Measurements from ENCODE around the gene CAMK2G.
"Not testable (repeated sequence)": the region's sequence is repeated elsewhere in the genome, so short reads cannot be mapped to it uniquely, and the experiment has no call there.

Gene CAMK2G

GRCh38 chr10:73901261-73901660 lies 26.9 kb upstream of the CAMK2G start:
- DNase-seq = no peak

DNA sequence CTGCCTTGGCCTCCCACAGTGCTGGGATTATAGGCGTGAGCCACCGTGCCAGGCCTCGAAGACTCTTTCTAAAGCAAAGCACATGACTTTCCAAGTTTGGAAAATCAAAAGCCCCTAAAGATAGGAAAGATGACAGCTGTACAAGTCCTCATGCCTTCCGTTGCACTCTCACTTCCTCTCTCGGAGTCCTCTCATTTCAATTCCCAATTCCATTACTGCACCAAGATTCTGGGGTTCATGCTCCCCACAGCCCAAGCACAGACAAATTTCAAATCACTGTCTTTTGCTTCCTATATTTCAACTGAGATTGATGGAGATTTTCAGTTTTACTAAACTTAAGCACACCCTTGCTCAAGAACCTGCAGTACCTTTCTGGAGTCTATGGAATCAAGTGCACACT lies 25.7 kb upstream of the CAMK2G start:
- DNase-seq = no peak

DNA sequence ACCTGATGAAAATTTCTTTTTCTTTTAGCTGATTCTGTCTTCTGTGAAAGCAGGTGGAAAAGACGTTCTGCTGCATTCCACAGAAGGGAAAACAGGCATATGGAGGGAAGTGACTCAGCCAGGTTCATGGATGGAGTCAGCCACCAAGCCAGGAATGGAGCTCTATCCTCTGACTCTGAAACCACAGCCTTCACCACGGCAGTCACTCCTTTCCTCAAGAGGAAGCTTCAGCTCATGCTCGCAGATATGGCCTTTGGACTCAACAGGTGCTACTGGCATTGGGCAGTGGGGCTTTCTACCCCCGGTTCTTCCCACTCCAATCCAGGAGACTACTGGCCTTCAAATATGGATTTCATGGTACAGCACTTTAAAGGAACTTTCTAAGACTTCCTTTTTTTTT lies 25.1 kb upstream of the CAMK2G start:
- DNase-seq = no peak

DNA sequence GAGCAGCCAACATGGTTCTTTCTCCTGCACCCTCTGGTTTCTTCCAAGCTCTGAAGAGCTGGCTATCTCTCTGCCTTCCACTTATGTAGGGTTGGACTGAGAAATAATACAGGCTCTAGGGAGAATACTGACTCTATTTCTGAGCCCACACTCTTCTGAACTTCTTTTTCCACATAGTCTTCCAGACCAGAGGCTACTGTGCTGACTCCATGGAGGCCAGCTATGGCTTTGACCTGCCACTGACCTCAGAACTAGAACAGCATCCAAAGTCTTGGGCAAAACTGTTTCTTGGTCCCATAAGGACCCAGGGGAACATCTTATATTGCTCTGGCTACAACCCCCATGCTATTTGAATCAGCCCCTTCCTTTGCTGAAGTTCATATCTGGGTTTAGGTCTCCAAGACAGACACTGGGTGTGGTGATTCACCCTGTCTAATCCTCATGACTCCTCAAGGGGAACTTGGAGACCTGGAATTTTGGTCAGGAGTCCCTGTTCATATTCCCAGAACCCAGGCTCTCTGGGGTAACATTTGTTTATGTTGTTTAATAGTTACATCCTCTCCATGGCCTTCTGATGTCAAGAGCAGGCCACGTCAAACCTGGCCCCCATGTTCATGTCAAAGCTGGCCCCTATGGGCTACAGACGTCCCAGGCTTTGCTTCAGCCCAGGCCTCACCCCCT lies 24.5 kb upstream of the CAMK2G start:
- DNase-seq = no peak

- no peak for DNase-seq
These were observed 23.3 kb upstream of the CAMK2G start for GRCh38 chr10:73897693-73898092.

DNA sequence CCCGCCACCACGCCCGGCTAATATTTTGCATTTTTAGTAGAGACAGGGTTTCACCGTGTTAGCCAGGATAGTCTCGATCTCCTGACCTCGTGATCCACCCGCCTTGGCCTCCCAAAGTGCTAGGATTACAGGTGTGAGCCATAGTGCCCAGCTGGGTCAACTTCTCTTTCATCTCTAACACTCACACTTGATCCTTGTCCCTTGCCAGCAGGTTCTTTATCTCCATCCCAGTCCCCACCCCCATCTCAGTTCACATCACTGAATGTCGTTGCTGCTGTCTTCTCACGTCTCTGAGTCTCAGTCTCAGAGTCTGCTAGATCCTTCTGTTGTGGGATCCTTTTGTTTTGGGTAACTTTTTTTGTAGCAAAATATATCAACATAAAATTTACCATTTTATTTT lies 21.0 kb upstream of the CAMK2G start:
- DNase-seq = not testable (repeated sequence)

DNA sequence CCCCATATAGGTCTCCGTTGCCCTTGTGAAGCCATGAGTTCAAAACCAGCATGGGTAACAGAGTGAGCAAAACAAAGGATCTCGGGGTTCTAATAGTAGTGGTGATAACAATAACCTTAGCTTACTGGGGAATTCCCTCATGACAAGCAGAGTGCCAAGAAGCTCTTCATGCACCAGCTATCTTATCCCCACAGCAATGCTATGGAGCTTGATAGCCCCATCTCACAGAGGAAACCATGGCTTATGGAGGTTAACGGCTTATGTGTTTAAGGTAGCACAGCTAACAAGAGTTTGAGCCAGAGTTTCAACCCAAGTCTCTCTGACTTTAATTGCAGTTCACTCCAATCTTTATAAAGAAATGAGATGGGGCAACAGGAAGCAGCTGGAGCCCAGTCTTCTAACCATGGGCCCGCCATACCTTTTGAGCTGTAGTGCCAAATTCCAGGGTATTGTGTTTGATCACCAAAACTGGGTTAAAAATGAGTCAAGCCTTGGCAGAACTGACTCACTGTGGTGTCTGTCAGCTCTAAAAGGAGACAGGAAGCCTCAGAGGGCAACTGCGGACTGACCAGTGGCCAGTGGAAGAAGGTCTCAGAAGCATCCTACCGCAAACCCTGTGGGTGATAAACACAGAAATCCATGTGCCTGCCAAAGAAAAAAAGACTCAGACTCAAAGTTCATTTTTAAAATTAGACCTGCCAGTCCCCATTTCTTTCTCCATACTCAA lies 20.1 kb upstream of the CAMK2G start:
- DNase-seq = no peak

DNA sequence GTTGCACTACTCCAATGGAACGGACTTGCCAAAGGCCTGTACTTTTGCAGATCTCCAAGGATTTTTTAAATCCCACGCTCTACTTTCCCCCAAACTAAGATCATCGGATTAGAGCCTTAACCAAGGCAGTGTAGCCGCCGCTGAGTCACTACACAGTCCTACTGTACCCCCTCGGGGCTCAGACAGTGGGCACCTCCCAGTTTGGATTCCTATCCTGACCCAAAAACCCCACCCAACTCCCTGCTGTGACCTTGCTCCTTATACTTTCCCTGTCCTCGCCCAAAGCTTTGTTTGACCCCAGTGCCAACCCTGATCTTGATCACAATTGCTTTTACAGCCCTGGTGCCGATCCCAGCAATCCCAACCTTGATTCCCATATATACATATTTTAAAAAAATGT lies 19.1 kb upstream of the CAMK2G start:
- DNase-seq = no peak

GRCh38 chr10:73892310-73893030 lies 18.1 kb upstream of the CAMK2G start:
- no peak for DNase-seq

DNA sequence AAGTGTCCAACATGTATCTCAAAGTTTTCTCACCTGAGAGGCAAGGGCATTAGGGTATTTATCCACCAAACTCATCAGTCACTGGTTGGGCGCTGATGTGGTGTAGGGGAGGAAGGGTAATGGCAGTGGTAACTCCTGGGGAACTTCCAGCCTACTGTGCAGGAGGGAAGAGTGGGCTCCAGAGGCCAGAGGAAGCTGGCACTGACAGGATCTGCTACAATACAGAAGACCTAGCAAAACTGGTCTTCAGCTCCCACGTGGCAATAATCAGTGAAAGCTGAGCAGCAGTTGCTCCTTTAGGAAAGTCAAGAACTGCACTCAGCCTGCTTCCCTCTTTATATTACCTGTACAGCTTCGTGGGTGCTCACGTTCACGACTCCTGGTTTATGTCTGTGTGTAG lies 17.2 kb upstream of the CAMK2G start:
- no peak for DNase-seq

DNA sequence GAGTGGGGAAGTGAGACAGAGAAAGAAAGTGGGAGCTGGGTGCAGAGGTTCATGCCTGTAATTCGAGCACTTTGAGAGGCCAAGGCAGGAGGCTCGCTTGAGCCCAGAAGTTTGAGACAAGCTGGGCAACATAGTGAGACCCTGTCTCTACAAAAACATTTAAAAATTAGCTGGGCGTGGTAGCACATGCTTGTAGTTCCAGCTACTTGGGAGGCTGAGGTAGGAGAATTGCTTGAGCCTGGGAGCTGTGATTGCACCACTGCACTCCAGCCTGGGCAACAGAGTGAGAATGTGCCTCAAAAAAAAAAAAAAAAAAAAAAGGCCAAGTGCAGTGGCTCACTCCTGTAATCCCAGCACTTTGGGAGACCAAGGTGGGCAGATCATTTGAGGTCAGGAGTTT lies 16.5 kb upstream of the CAMK2G start:
- DNase-seq = not testable (repeated sequence)

DNA sequence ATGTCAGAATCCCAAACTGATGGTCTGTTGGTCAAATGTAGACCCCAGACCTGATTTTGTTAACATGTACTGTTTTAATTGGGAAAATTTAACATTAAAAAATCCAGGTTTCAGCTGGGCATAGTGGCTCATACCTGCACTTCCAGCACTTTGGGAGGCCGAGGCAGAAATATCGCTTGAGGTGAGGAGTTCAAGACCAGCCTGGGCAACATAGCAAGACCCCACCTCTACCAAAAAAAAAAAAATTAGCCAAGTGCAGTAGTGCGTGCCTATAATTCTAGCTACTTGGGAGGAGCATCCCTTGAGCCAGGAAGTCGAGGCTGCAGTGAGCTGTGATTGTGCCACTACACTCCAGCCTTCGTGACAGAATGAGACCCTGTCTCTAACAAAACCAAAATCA lies 15.9 kb upstream of the CAMK2G start:
- no peak for DNase-seq

DNA sequence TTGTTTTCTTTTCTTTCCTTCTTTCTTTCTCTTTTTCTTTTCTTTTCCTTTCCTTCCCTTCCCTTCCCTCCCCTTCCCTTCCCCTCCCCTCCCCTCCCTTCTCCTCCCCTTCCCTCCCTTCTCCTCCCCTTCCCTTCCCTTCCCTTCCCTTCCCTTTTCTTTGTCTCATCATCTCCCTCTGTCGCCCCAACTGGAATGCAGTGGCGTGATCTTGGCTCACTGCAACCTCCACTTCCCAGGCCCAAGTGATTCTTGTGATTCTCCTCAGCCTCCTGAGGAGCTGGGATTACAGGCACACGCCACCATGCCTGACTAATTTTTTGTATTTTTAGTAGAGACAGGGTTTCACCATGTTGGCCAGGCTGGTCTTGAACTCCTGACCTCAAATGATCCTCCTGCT lies 15.1 kb upstream of the CAMK2G start:
- DNase-seq = not testable (repeated sequence)

GRCh38 chr10:73889014-73889413 lies 14.7 kb upstream of the CAMK2G start:
- peak; percentile 70 for DNase-seq

- no peak for DNase-seq
These were observed 14.2 kb upstream of the CAMK2G start for GRCh38 chr10:73888514-73888913.

DNA sequence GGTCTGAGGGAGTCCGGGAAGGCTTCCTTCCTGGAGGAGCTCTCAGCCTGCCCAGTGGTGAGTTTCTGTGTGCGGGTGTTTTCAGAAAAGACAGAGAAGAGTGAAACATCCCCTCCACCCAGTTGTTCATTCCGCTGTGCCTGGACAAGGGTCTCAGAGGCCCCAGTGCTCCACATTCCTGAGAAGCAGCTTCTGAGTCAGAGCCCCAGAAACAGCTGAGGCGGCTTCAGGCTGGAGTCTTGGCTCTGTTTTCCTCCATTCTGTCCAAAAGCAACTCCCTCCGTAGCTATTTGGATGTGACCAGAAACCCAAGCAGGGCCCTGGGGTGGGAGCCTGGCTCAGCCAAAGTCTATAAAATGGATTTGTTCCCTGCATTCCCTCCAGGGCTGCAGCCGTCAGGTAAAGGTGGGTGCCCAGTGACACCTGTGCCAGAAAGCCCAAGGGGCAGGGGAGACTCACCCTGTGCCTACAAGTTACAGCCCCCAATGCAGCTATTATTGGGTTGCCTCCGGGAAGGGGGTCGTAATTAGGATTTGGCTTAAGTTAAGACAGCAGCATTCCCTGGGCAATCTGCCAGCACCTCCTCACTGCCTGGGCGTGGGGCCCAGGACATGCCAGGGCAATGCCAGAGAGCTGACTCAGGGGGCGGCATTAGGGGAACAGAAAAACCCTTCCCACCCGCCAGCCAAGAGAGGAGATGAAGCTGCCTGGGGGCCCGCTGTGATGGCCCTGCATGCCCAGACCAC lies 13.1 kb upstream of the CAMK2G start:
- DNase-seq = no peak

- DNase-seq = no peak
These were observed 12.4 kb upstream of the CAMK2G start for GRCh38 chr10:73886661-73887293.

GRCh38 chr10:73886085-73886529 lies 11.8 kb upstream of the CAMK2G start:
- peak; percentile 73 for DNase-seq

GRCh38 chr10:73884017-73884416 lies 9.7 kb upstream of the CAMK2G start:
- no peak for DNase-seq

DNA sequence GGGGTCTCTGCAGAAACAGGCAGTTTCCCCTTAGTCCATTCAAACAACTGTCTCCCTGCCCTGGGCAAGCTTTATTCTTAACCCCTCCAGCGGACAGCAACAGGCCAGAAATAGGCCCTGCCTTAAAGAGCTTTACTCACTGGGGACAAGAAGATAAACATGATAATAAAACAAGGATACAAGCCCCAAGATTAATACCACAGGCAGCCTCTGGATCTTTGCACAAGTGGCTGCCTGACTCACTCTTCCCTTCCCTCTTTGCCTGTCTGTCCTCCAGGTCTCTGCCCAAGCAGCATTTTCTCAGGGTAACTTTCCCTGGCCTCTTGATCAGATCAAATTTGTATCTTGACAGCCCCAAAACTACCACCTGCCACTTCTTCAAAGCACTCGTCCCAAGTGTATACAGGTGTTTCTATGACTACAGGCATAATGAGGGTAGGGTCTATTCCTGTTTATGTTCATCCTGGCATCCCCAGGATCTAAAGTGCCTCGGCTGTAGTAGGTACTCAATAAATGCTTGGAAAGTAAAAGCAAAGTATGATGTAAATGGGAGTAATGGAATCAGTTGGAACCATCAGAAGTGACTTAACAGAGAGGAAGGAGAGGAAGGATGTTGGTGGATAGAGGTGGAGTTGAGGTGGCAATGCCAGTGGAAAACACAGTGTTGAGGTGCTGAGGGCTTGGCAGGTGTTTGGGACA lies 7.0 kb upstream of the CAMK2G start:
- no peak for DNase-seq

- peak; percentile 80 for DNase-seq
These were observed 5.2 kb upstream of the CAMK2G start for GRCh38 chr10:73879296-73880173.

Data from NCI-H1436 (cell line).